Liver (tissue), 9 donors: ENCODE results near the gene KANSL3. TPM values are rescaled to one million over a fixed set of nuclear protein-coding genes. Genes with fewer than 3 reads are reported as not detected.

ENCODE experiments used
- DNase-seq: peaks from one replicate; pipeline ENCODE4 v3.0.0-alpha.2; 2017; ENCODE audit warnings: low spot score
- H3K27ac ChIP-seq, 2 donors: one replicate each; pipeline ENCODE4 v1.7.0; 2013; ENCODE audit warnings: inconsistent platforms in 2 of 2, low read length in 2 of 2, control low read depth in 1 of 2, low read depth in 1 of 2, mild to moderate bottlenecking in 1 of 2
- H3K27me3 ChIP-seq, 4 donors: one replicate each; pipeline versions ENCODE4 v1.6.1 to v1.7.0; 2013; ENCODE audit warnings: low read length in 3 of 4, inconsistent platforms in 1 of 4, mild to moderate bottlenecking in 1 of 4, moderate library complexity in 1 of 4; ENCODE audit not compliant: control insufficient read depth in 4 of 4, insufficient read depth in 4 of 4
- H3K36me3 ChIP-seq, 4 donors: one replicate each; pipeline versions ENCODE4 v1.6.1 to v1.7.0; 2013; ENCODE audit warnings: low read length in 3 of 4, mild to moderate bottlenecking in 3 of 4, low read depth in 1 of 4, moderate library complexity in 1 of 4; ENCODE audit not compliant: control insufficient read depth in 4 of 4, insufficient read depth in 3 of 4
- H3K4me1 ChIP-seq, 4 donors: one replicate each; pipeline versions ENCODE4 v1.6.1 to v1.7.0; 2013; ENCODE audit warnings: low read length in 3 of 4, mild to moderate bottlenecking in 3 of 4, moderate library complexity in 1 of 4; ENCODE audit not compliant: control insufficient read depth in 4 of 4, insufficient read depth in 4 of 4
- H3K4me3 ChIP-seq, 3 donors: one replicate each; pipeline versions ENCODE4 v1.6.1 to v1.7.0; 2013; ENCODE audit warnings: low read length in 3 of 3, control low read depth in 1 of 3, low read depth in 1 of 3, mild to moderate bottlenecking in 1 of 3
- H3K9ac ChIP-seq, 2 donors: one replicate each; pipeline ENCODE4 v1.7.0; 2013; ENCODE audit warnings: low read length in 2 of 2, mild to moderate bottlenecking in 2 of 2, moderate library complexity in 2 of 2, control low read depth in 1 of 2, low read depth in 1 of 2
- H3K9me3 ChIP-seq, 4 donors: one replicate each; pipeline versions ENCODE4 v1.6.1 to v1.7.0; 2013; ENCODE audit warnings: low read length in 3 of 4; ENCODE audit not compliant: control insufficient read depth in 4 of 4
- EGR1 ChIP-seq, 2 donors: IDR thresholded peaks; 2 replicates each; pipeline ENCODE4 v1.6.1; 2016 to 2018; ENCODE audit warnings: antibody characterized with exemption in 2 of 2, low read depth in 2 of 2
- FOXA1 ChIP-seq: IDR thresholded peaks from 2 replicates; pipeline ENCODE4 v1.6.1; 2016; ENCODE audit warnings: antibody characterized with exemption
- FOXA2 ChIP-seq: IDR thresholded peaks from 2 replicates; pipeline ENCODE4 v1.6.1; 2016; ENCODE audit warnings: antibody characterized with exemption
- GABPA ChIP-seq, 2 donors: IDR thresholded peaks in 1 of 2; conservative IDR thresholded peaks in 1 of 2; 2 replicates each; pipeline ENCODE4 v1.6.1; 2016; ENCODE audit warnings: antibody characterized with exemption in 2 of 2, mild to moderate bottlenecking in 1 of 2, moderate library complexity in 1 of 2
- HNF4A ChIP-seq, 2 donors: conservative IDR thresholded peaks; 2 replicates each; pipeline ENCODE4 v1.6.1; 2016; ENCODE audit warnings: antibody characterized with exemption in 2 of 2, mild to moderate bottlenecking in 2 of 2
- HNF4G ChIP-seq: IDR thresholded peaks from 2 replicates; pipeline ENCODE4 v1.6.1; 2016; ENCODE audit warnings: antibody characterized with exemption
- JUND ChIP-seq, 2 donors: IDR thresholded peaks; 2 replicates each; pipeline ENCODE4 v1.6.1; 2016; ENCODE audit warnings: antibody characterized with exemption in 2 of 2
- NR2F2 ChIP-seq: IDR thresholded peaks from 2 replicates; pipeline ENCODE4 v1.6.1; 2016; ENCODE audit warnings: antibody characterized with exemption
- RAD21 ChIP-seq, 2 donors: IDR thresholded peaks; 2 replicates each; pipeline ENCODE4 v1.6.1; 2016; ENCODE audit warnings: antibody characterized with exemption in 2 of 2, mild to moderate bottlenecking in 2 of 2
- REST ChIP-seq: IDR thresholded peaks from 2 replicates; pipeline ENCODE4 v1.6.1; 2016; ENCODE audit warnings: antibody characterized with exemption, mild to moderate bottlenecking
- RXRA ChIP-seq, 2 donors: IDR thresholded peaks; 2 replicates each; pipeline ENCODE4 v1.6.1; 2017 to 2018; ENCODE audit warnings: antibody characterized with exemption in 2 of 2, mild to moderate bottlenecking in 1 of 2
- SP1 ChIP-seq: IDR thresholded peaks from 2 replicates; pipeline ENCODE4 v1.6.1; 2018; ENCODE audit warnings: antibody characterized with exemption, mild to moderate bottlenecking
- TAF1 ChIP-seq: conservative IDR thresholded peaks from 2 replicates; pipeline ENCODE4 v1.6.1; 2016; ENCODE audit warnings: antibody characterized with exemption, mild to moderate bottlenecking
- YY1 ChIP-seq: IDR thresholded peaks from 2 replicates; pipeline ENCODE4 v1.6.1; 2016; ENCODE audit warnings: antibody characterized with exemption, mild to moderate bottlenecking
- WGBS: extraction: QIAGEN DNeasy Blood & Tissue Kit; methylation state at CpG from one replicate; pipeline ENCODE4 v1.1.7; 2013; 5-methylcytosine and 5-hydroxymethylcytosine counted together
- polyA plus RNA-seq, 2 donors: library from polyadenylated mRNA; stranded (reverse) in 1 of 2; unstranded in 1 of 2; fragments of 200-250 nt in 1 of 2; fragments of >200 nt in 1 of 2; fragmentation: Nextera tagmentation in 1 of 2; extraction: Ambion mirVana in 1 of 2; gene quantifications; one replicate each; pipeline versions ENCODE4 v1.2.1 to v1.2.3, GENCODE V29; 2013 to 2015
- total RNA-seq, 2 donors: library from RNA; depleted of rRNA; stranded (reverse); fragments of >200 nt; gene quantifications; one replicate each; pipeline ENCODE4 v1.2.3, GENCODE V29; 2014
- TF ChIP-seq, protein P1 (sequence below): fragments of 150-350 bp; IDR thresholded peaks from 2 replicates; pipeline ENCODE4 v1.5.1; 2017; ENCODE audit warnings: improper control_type of control experiment, low read depth, low read length; ENCODE audit not compliant: missing input control
- TF ChIP-seq, protein P2 (sequence below): IDR thresholded peaks from 2 replicates; pipeline ENCODE4 v1.6.1; 2016; ENCODE audit warnings: antibody characterized with exemption
- TF ChIP-seq, protein P3 (sequence below): IDR thresholded peaks from 2 replicates; pipeline ENCODE4 v1.6.1; 2016; ENCODE audit warnings: antibody characterized with exemption
- TF ChIP-seq, protein P4 (sequence below): IDR thresholded peaks from 2 replicates; pipeline ENCODE4 v1.6.1; 2016; ENCODE audit warnings: antibody characterized with exemption
- donor health status: healthy.
- donor health status: healthy.
- donor health status: healthy.
- donor health status: healthy.
- donor health status: healthy.

Gene KANSL3
- total and polyA plus RNA-seq, 4 donors = 8.3 to 30.5 (median 18.6) TPM

- Histone ChIP-seq H3K27ac (no peak overlapping the region), H3K4me1 (peaks cover 0 to 6% (median 4%) of the 10 kb centered on the region in 4 donors), H3K9me3 (no peaks in the 10 kb centered on the region), H3K9ac (no peak overlapping the region), H3K36me3 (no peaks in the 10 kb centered on the region), H3K4me3 (no peak overlapping the region), H3K27me3 (no peaks in the 10 kb centered on the region)
- TF ChIP-seq FOXA2 = no peak
- TF ChIP-seq YY1 = no peak
- TF ChIP-seq GABPA (IDR thresholded peaks at IDR 0.05 in 1 of 2, conservative IDR thresholded peaks at IDR 0.05 in 1 of 2) = no peak
- TF ChIP-seq FOXA1 = no peak
- TF ChIP-seq NR2F2 = no peak
- no peak for TF ChIP-seq RAD21 (IDR thresholded peaks at IDR 0.05)
- TF ChIP-seq, protein P1, sequence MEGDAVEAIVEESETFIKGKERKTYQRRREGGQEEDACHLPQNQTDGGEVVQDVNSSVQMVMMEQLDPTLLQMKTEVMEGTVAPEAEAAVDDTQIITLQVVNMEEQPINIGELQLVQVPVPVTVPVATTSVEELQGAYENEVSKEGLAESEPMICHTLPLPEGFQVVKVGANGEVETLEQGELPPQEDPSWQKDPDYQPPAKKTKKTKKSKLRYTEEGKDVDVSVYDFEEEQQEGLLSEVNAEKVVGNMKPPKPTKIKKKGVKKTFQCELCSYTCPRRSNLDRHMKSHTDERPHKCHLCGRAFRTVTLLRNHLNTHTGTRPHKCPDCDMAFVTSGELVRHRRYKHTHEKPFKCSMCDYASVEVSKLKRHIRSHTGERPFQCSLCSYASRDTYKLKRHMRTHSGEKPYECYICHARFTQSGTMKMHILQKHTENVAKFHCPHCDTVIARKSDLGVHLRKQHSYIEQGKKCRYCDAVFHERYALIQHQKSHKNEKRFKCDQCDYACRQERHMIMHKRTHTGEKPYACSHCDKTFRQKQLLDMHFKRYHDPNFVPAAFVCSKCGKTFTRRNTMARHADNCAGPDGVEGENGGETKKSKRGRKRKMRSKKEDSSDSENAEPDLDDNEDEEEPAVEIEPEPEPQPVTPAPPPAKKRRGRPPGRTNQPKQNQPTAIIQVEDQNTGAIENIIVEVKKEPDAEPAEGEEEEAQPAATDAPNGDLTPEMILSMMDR = no peak
- no peak for TF ChIP-seq RXRA (IDR thresholded peaks at IDR 0.05)
- TF ChIP-seq HNF4G = no peak
- TF ChIP-seq, protein P2, sequence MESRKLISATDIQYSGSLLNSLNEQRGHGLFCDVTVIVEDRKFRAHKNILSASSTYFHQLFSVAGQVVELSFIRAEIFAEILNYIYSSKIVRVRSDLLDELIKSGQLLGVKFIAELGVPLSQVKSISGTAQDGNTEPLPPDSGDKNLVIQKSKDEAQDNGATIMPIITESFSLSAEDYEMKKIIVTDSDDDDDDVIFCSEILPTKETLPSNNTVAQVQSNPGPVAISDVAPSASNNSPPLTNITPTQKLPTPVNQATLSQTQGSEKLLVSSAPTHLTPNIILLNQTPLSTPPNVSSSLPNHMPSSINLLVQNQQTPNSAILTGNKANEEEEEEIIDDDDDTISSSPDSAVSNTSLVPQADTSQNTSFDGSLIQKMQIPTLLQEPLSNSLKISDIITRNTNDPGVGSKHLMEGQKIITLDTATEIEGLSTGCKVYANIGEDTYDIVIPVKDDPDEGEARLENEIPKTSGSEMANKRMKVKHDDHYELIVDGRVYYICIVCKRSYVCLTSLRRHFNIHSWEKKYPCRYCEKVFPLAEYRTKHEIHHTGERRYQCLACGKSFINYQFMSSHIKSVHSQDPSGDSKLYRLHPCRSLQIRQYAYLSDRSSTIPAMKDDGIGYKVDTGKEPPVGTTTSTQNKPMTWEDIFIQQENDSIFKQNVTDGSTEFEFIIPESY = no peak
- TF ChIP-seq EGR1 (IDR thresholded peaks at IDR 0.05; ENCODE audit: low read depth in 2 of 2) = no peak
- no peak for TF ChIP-seq REST
- no peak for TF ChIP-seq SP1
- TF ChIP-seq JUND (IDR thresholded peaks at IDR 0.05) = no peak
- TF ChIP-seq, protein P3, sequence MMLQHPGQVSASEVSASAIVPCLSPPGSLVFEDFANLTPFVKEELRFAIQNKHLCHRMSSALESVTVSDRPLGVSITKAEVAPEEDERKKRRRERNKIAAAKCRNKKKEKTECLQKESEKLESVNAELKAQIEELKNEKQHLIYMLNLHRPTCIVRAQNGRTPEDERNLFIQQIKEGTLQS = no peak
- TF ChIP-seq HNF4A (conservative IDR thresholded peaks at IDR 0.05) = no peak
- TF ChIP-seq TAF1 = no peak
- TF ChIP-seq, protein P4, sequence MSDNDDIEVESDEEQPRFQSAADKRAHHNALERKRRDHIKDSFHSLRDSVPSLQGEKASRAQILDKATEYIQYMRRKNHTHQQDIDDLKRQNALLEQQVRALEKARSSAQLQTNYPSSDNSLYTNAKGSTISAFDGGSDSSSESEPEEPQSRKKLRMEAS = no peak
- DNase-seq = no peak
- 80% methylated on average over 16 of the region's 16 CpGs for WGBS
Measured at GRCh38 chr2:96684883-96685576, 46.9 kb upstream of the KANSL3 start.
